Vagina (tissue), 2 donors: ENCODE data around the gene IL1RAPL1.

ENCODE experiments used
- POLR2A ChIP-seq, 2 donors: fragments of 450-650 bp; IDR thresholded peaks; one replicate each; pipeline ENCODE4 v1.6.1; 2017; ENCODE audit warnings: antibody characterized with exemption in 2 of 2, mild to moderate bottlenecking in 2 of 2, moderate library complexity in 2 of 2
- POLR2AphosphoS5 ChIP-seq, 2 donors: sonication (generic); formaldehyde crosslinking; IDR thresholded peaks; one replicate each; pipeline ENCODE4 v1.9.0; 2017; ENCODE audit warnings: antibody characterized with exemption in 2 of 2, mild to moderate bottlenecking in 2 of 2, low read depth in 1 of 2; ENCODE audit not compliant: insufficient read depth in 1 of 2
- TF ChIP-seq, protein P1 (sequence below), 3 experiments: fragments of 450-650 bp in 2 of 3; fragments of 200-600 bp in 1 of 3; sonication (generic) in 1 of 3; IDR thresholded peaks; one replicate each; pipeline ENCODE4 v1.5.1; 2017 to 2019; ENCODE audit warnings: antibody characterized with exemption in 3 of 3, mild to moderate bottlenecking in 2 of 3, moderate library complexity in 2 of 3

DNA sequence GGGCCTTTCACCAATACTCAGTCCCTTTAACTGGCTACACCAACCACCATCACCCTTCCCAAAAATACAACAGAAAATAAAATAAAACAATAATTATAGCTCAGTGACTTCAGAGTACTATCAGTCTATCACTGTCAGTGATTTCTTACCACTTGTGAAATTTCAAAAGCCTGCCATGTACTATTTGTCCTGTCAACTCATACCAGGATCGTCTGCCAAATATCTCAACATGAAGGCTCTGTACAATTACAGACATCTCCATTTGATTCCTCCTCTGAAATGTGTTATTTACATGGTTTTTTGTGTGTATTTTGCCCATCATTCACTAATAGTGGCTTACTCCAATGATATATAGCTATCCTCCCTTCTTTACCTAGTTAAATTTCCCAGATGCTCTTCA lies 772.0 kb downstream of the IL1RAPL1 start:
- TF ChIP-seq, protein P1, sequence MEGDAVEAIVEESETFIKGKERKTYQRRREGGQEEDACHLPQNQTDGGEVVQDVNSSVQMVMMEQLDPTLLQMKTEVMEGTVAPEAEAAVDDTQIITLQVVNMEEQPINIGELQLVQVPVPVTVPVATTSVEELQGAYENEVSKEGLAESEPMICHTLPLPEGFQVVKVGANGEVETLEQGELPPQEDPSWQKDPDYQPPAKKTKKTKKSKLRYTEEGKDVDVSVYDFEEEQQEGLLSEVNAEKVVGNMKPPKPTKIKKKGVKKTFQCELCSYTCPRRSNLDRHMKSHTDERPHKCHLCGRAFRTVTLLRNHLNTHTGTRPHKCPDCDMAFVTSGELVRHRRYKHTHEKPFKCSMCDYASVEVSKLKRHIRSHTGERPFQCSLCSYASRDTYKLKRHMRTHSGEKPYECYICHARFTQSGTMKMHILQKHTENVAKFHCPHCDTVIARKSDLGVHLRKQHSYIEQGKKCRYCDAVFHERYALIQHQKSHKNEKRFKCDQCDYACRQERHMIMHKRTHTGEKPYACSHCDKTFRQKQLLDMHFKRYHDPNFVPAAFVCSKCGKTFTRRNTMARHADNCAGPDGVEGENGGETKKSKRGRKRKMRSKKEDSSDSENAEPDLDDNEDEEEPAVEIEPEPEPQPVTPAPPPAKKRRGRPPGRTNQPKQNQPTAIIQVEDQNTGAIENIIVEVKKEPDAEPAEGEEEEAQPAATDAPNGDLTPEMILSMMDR (IDR thresholded peaks at IDR 0.05): no peak
- TF ChIP-seq POLR2AphosphoS5 (IDR thresholded peaks at IDR 0.05; ENCODE audit: insufficient read depth in 1 of 2, low read depth in 1 of 2): no peak
- no peak for TF ChIP-seq POLR2A (IDR thresholded peaks at IDR 0.05)
